Left lung (tissue), 10 donors: ENCODE results near the gene TRMT44. TPM values are rescaled to one million over a fixed set of nuclear protein-coding genes. Genes with fewer than 3 reads are reported as not detected.

Experiments
- ATAC-seq: fragments of 200-7000 bp; cut with Tn5 transposase; one replicate; pipeline ENCODE4 v1.9.1; 2020; ENCODE audit warnings: moderate library complexity
- DNase-seq, 4 donors: peaks; one replicate each; pipeline ENCODE4 v3.0.0-alpha.2; 2013 to 2020
- H3K27ac ChIP-seq, 2 donors: fragments of 200-600 bp; sonication (generic) in 1 of 2; one replicate each; pipeline versions ENCODE4 v1.5.0 to v1.8.0; 2020 to 2021
- H3K27me3 ChIP-seq, 2 donors: fragments of 200-600 bp; sonication (generic) in 1 of 2; one replicate each; pipeline versions ENCODE4 v1.5.0 to v1.8.0; 2020 to 2021
- H3K36me3 ChIP-seq, 2 donors: fragments of 200-600 bp; sonication (generic) in 1 of 2; one replicate each; pipeline versions ENCODE4 v1.5.0 to v1.8.0; 2020 to 2021
- H3K4me1 ChIP-seq, 2 donors: fragments of 200-600 bp; one replicate each; pipeline ENCODE4 v1.8.0; 2021
- H3K4me3 ChIP-seq, 2 donors: fragments of 200-600 bp; sonication (generic) in 1 of 2; one replicate each; pipeline versions ENCODE4 v1.5.0 to v1.8.0; 2020 to 2021; ENCODE audit warnings: mild to moderate bottlenecking in 1 of 2
- H3K9me3 ChIP-seq, 2 donors: fragments of 200-600 bp; sonication (generic) in 1 of 2; one replicate each; pipeline versions ENCODE4 v1.5.0 to v1.8.0; 2020 to 2021
- intact Hi-C, 2 donors: fragments of 100-400 bp; cut with DNase I; formaldehyde crosslinking; loops; one replicate each; pipeline versions ENCODE4 v1.11.2 to v1.14.2; 2022
- polyA plus RNA-seq, 6 donors: library from polyadenylated mRNA; unstranded; fragments of 120-200 nt; gene quantifications; one replicate each; pipeline ENCODE4 v1.2.1, GENCODE V29; 2013; ENCODE audit not compliant: insufficient read length in 6 of 6
- total RNA-seq, 2 donors: library from RNA; stranded (reverse); fragmentation: NEBNext Ultra II Directional; extraction: Animal tissue kit (Norgen Biotek cat#: 25700); gene quantifications; one replicate each; pipeline ENCODE4 v1.2.1, GENCODE V29; 2021
- TF ChIP-seq, protein P1 (sequence below), 2 donors: fragments of 200-600 bp; sonication (generic) in 1 of 2; IDR thresholded peaks; one replicate each; pipeline versions ENCODE4 v1.5.0 to v1.8.0; 2021; ENCODE audit warnings: antibody characterized with exemption in 2 of 2
- donor health status: DM: no; HTN: yes; CAD: no.
- donor health status: DM: no; HTN: no; CAD: no.

The TRMT44 gene
- total and polyA plus RNA-seq, 8 donors: 15.0 to 20.6 (median 19.1) TPM

DNA sequence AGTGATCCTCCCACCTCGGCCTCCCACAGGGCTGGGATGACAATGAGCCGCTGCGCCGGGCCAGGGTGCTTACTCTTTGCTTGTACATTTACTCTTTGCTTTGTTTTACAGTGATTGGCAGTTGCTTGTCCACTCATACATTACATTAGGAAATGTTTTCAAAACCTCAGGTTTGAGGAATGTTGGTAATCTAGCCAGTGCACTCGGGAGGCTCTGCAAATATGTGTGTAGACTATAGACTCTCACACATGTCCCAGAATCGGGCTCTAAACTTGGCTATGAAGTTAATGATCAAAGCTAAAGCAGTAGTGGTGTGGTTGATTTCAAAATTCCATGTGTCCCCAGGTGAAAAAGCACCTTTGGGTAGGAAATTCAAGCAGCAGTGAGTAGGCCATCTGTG, 20.5 kb downstream of the TRMT44 start:
- H3K4me1 ChIP-seq: no peaks in the 10 kb centered on the region
- TF ChIP-seq, protein P1, sequence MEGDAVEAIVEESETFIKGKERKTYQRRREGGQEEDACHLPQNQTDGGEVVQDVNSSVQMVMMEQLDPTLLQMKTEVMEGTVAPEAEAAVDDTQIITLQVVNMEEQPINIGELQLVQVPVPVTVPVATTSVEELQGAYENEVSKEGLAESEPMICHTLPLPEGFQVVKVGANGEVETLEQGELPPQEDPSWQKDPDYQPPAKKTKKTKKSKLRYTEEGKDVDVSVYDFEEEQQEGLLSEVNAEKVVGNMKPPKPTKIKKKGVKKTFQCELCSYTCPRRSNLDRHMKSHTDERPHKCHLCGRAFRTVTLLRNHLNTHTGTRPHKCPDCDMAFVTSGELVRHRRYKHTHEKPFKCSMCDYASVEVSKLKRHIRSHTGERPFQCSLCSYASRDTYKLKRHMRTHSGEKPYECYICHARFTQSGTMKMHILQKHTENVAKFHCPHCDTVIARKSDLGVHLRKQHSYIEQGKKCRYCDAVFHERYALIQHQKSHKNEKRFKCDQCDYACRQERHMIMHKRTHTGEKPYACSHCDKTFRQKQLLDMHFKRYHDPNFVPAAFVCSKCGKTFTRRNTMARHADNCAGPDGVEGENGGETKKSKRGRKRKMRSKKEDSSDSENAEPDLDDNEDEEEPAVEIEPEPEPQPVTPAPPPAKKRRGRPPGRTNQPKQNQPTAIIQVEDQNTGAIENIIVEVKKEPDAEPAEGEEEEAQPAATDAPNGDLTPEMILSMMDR (IDR thresholded peaks at IDR 0.05): no peak
- H3K27ac ChIP-seq: no peak overlapping the region
- ATAC-seq: no peak
- H3K9me3 ChIP-seq: no peaks in the 10 kb centered on the region
- H3K4me3 ChIP-seq: no peak overlapping the region
- H3K36me3 ChIP-seq: peaks cover 0 to 83% of the 10 kb centered on the region in 2 donors
- intact Hi-C loops: no loop called here
- DNase-seq: no peak
- H3K27me3 ChIP-seq: no peaks in the 10 kb centered on the region

DNA sequence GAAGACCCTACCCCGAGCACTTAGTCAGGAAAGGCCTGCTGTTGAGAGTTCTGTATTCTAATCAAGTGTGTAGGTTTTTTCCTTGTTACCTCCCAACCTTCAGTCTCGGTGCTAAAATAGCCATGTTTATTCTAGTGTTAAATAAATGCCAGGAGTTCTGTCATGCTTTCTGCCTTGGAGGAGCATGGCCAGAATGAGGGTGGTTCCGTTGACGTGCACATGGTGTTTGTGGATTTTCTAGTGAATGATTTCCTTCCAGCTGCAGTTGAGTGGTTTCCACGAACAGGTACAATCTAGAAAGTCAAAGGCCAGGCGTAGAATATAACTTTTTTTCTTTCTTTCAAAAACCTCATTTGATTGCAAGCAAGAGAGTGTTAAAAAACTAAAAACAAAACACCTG, 21.0 kb downstream of the TRMT44 start:
- Histone ChIP-seq H3K4me3 (no peak overlapping the region), H3K9me3 (no peaks in the 10 kb centered on the region), H3K4me1 (no peaks in the 10 kb centered on the region), H3K27me3 (no peaks in the 10 kb centered on the region), H3K27ac (no peak overlapping the region), H3K36me3 (peaks cover 0 to 83% of the 10 kb centered on the region in 2 donors)
- ATAC-seq: no peak
- intact Hi-C loops: no loop called here
- TF ChIP-seq, protein P1 (IDR thresholded peaks at IDR 0.05): no peak
- DNase-seq: no peak

DNA sequence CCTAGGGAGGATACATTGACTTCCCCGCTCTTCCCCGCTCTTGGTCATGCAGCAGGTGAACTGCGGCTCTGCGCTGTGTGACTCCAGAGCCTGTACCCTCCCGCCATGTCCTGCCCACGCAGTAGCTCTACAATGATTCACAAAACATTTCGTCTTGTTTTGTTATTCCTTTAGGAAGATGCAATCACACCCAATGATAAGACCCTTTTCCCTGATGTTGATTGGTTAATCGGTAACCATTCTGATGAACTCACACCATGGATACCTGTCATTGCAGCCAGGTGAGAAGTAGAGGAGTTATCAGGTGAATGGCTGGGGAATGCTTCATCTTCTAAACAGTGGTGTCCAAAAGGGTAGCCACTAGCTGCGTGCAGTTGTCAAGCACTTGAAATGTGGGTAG, 23.2 kb downstream of the TRMT44 start:
- H3K4me3 ChIP-seq: no peak overlapping the region
- H3K9me3 ChIP-seq: no peaks in the 10 kb centered on the region
- H3K4me1 ChIP-seq: no peaks in the 10 kb centered on the region
- intact Hi-C loops: no loop called here
- H3K27me3 ChIP-seq: no peaks in the 10 kb centered on the region
- H3K27ac ChIP-seq: no peak overlapping the region
- ATAC-seq (no peak), DNase-seq (no peak)
- peaks cover 0 to 83% of the 10 kb centered on the region in 2 donors for H3K36me3 ChIP-seq
- TF ChIP-seq, protein P1 (IDR thresholded peaks at IDR 0.05): no peak

DNA sequence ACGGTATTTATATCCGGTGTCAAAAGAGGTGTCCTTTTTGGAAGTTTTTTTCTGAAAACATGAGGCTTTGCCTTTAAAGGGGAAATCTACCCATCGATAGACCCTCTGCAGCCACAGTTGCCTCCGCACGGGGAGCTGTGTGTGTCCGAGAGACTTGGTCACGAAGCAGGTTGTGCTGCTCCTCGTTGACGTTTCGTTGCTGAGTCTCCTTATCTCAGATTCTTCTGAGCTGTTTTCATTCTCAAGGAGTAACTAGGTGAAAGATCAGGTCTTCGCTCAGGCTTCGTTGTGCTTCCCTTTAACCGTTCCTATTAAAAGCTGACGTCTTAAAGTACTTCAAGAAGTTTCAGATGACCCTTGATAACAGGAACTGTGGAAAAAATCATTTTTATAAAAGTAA, 23.8 kb downstream of the TRMT44 start:
- intact Hi-C loops: no loop called here
- Histone ChIP-seq H3K9me3 (no peaks in the 10 kb centered on the region), H3K4me3 (no peak overlapping the region), H3K27me3 (no peaks in the 10 kb centered on the region), H3K27ac (no peak overlapping the region), H3K4me1 (no peaks in the 10 kb centered on the region), H3K36me3 (peaks cover 0 to 82% of the 10 kb centered on the region in 2 donors)
- DNase-seq (no peak), ATAC-seq (no peak)
- TF ChIP-seq, protein P1 (IDR thresholded peaks at IDR 0.05): no peak

DNA sequence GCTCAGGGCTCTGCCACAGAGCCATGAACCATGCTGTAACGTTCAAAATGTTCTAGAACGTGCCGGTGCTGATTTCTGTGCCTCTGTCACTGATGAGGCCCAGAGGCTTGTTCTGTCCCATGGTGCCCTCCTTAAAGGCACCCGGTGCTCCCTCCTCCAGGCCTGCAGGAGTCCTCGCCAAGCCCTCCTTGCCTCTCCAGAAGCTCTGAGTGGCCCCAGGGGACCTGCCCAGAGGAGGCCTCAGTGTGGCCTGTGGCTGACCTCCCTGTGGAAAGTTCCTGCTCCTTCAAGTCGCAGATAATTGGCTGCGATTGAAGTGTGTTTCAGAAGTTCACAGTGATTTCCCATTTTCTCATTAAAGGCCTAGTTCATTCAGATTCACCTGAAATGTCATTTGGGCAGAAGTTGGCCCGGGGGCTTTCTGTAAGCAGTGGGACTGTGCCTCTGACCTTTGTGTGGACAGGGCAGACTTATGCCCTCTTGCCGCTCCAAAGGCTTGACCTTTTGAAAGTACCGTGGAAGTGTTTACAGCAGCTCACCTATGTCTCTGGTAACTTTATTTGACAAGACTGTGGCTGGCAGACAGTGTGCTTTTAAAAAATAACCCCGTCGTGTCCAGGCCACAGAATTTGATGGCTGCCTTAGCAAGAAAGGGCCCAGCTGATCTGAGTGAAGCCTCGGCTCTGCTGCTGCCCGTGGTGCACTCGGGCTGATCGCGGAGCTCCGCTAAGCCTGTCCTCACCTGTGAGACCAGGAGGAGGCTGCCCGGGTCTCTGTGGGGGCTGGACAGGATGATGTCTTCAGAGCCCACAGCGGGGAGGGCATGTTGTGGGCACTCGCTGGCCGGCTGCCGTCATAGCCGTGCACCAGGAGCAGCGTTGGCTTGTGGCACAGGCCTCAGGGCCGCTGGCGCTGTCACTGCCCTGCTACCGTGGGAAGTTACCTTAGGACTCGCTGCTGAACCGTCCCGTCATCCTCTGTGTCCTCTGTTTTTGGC, 25.3 kb downstream of the TRMT44 start:
- Histone ChIP-seq H3K4me1 (no peaks in the 10 kb centered on the region), H3K9me3 (no peaks in the 10 kb centered on the region), H3K27me3 (no peaks in the 10 kb centered on the region), H3K4me3 (no peak overlapping the region), H3K27ac (no peak overlapping the region), H3K36me3 (peaks cover 0 to 78% of the 10 kb centered on the region in 2 donors)
- no peak for ATAC-seq
- intact Hi-C loops: loop anchor here in 1 of 2 donors (5.0 kb wide), 1 partner anchor 131 kb away; no protein-coding TSS in a partner anchor
- TF ChIP-seq, protein P1 (IDR thresholded peaks at IDR 0.05): no peak
- DNase-seq: no peak
